Measurements from ENCODE around the gene FARS2. TPM values are rescaled to one million over a fixed set of nuclear protein-coding genes. Genes with fewer than 3 reads are reported as not detected.

Gene FARS2
- total and polyA plus RNA-seq, 4 donors, result 9.2 to 31.4 (median 19.4) TPM

GRCh38 chr6:5730585-5731263, 469.4 kb downstream of the FARS2 start:
- peak in 2 of 3 donors; percentile 42 to 77 for DNase-seq
- WGBS, 2 donors, result 90 to 95% methylated on average over 8 of the region's 8 CpGs
- Histone ChIP-seq H3K4me1 (ENCODE audit: control insufficient read depth in 5 of 5, insufficient read depth in 5 of 5, low read length in 5 of 5) (peaks cover 0 to 12% (median 0%) of the 10 kb centered on the region in 5 donors), H3K36me3 (ENCODE audit: control insufficient read depth in 4 of 4, insufficient read depth in 4 of 4, low read length in 4 of 4) (no peaks in the 10 kb centered on the region), H3K9ac (ENCODE audit: insufficient read depth in 1 of 2, low read length in 2 of 2) (no peak overlapping the region), H3K27ac (ENCODE audit: low read depth in 1 of 2, low read length in 1 of 2) (no peak overlapping the region), H3K4me3 (no peak overlapping the region), H3K9me3 (ENCODE audit: control insufficient read depth in 4 of 4, insufficient read depth in 3 of 4, low read length in 3 of 4) (no peaks in the 10 kb centered on the region), H3K27me3 (ENCODE audit: control insufficient read depth in 3 of 3, insufficient read depth in 3 of 3, low read length in 2 of 3) (no peaks in the 10 kb centered on the region)
- TF ChIP-seq CTCF (IDR thresholded peaks at IDR 0.05; ENCODE audit: control extremely low read depth, extremely low read depth), result no peak
- ATAC-seq (ENCODE audit: insufficient read depth, low FRiP score), result no peak

DNA sequence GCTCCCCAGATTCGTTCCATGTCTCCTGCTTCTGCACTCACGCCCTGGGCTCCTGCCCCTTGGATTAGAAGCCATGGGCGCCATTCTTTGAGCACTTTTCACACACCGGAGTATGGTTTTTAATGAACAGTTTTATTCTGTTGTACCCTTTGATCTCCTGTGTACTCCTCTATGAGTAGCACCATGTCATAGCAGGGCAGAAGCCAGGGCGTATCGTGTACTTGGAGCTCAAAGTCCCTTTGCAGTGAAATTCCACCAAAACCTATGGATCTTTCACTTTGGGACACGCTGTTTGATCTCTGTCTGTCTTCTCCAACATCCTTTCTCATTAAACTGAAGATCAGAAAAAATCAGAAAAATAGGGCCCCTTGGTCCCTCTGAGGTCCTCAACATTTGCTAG, 470.1 kb downstream of the FARS2 start:
- no peaks in the 10 kb centered on the region for H3K9me3 ChIP-seq (ENCODE audit: control insufficient read depth in 4 of 4, insufficient read depth in 3 of 4, low read length in 3 of 4)
- no peak for ATAC-seq (ENCODE audit: insufficient read depth, low FRiP score)

GRCh38 chr6:5732496-5732895, 471.2 kb downstream of the FARS2 start:
- ATAC-seq (ENCODE audit: insufficient read depth, low FRiP score) (no peak), DNase-seq (no peak)
- 91 to 92% methylated on average over 6 of the region's 6 CpGs for WGBS, 2 donors
- no peaks in the 10 kb centered on the region for H3K27me3 ChIP-seq (ENCODE audit: control insufficient read depth in 3 of 3, insufficient read depth in 3 of 3, low read length in 2 of 3)
- no peak overlapping the region for H3K27ac ChIP-seq (ENCODE audit: low read depth in 1 of 2, low read length in 1 of 2)
- TF ChIP-seq CTCF (IDR thresholded peaks at IDR 0.05; ENCODE audit: control extremely low read depth, extremely low read depth), result no peak
- H3K9me3 ChIP-seq (ENCODE audit: control insufficient read depth in 4 of 4, insufficient read depth in 3 of 4, low read length in 3 of 4), result no peaks in the 10 kb centered on the region
- no peak overlapping the region for H3K9ac ChIP-seq (ENCODE audit: insufficient read depth in 1 of 2, low read length in 2 of 2)
- no peak overlapping the region for H3K4me3 ChIP-seq
- peaks cover 0 to 12% (median 0%) of the 10 kb centered on the region in 5 donors for H3K4me1 ChIP-seq (ENCODE audit: control insufficient read depth in 5 of 5, insufficient read depth in 5 of 5, low read length in 5 of 5)
- no peaks in the 10 kb centered on the region for H3K36me3 ChIP-seq (ENCODE audit: control insufficient read depth in 4 of 4, insufficient read depth in 4 of 4, low read length in 4 of 4)

More for the DNA sequence above, 470.1 kb downstream of the FARS2 start:
- Histone ChIP-seq H3K27ac (ENCODE audit: low read depth in 1 of 2, low read length in 1 of 2) (no peak overlapping the region), H3K27me3 (ENCODE audit: control insufficient read depth in 3 of 3, insufficient read depth in 3 of 3, low read length in 2 of 3) (no peaks in the 10 kb centered on the region), H3K36me3 (ENCODE audit: control insufficient read depth in 4 of 4, insufficient read depth in 4 of 4, low read length in 4 of 4) (no peaks in the 10 kb centered on the region), H3K4me1 (ENCODE audit: control insufficient read depth in 5 of 5, insufficient read depth in 5 of 5, low read length in 5 of 5) (peaks cover 0 to 12% (median 0%) of the 10 kb centered on the region in 5 donors), H3K4me3 (no peak overlapping the region), H3K9ac (ENCODE audit: insufficient read depth in 1 of 2, low read length in 2 of 2) (no peak overlapping the region)
- DNase-seq, result no peak
- WGBS, 2 donors, result 97 to 99% methylated on average over 7 of the region's 7 CpGs
- no peak for TF ChIP-seq CTCF (IDR thresholded peaks at IDR 0.05; ENCODE audit: control extremely low read depth, extremely low read depth)
